Measurements from ENCODE around the gene MELTF. TPM values are rescaled to one million over a fixed set of nuclear protein-coding genes. Genes with fewer than 3 reads are reported as not detected.

Gene MELTF
- total and polyA plus RNA-seq, 2 of the 13 experiments (the other 11 are each of a cell fraction or from before 2014, with no cell fraction given), result 3.2 to 7.5 TPM

DNA sequence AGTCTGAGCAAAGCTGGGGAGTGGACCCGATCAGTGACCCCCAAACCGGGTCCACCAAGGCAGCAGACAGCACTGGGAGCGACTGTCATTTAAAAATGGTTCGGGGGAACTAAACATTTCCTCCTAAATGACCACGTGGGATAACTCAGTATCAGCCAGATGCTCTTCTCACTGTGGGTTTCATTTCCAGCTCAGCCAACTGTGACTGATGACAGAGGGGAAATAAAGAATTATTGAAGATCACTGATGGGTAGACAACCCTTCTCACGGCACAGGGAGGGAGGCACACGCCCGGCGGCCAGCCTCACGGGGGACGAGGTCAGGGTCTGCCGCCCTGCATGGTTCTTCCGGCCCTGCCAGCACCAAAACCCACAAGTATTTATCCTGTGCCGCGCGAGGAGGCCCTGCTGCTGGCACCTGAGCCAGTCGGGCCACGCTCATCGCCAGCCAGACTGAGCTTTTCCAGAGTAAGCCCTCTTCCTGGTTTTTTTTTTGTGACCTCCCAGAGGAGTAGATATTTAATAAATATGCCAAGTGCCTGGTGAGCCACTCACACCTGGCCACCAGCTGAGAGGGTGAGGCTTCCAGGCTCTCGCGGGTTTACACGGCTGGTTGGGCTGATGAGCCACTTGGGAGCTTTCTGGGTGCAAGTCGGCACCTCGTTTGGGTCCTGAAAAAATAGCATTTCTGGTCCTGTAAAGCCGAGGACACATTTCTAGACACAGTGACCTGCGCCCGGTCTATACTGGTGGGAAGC, 6.2 kb downstream of the MELTF start:
- TF ChIP-seq, protein P1, sequence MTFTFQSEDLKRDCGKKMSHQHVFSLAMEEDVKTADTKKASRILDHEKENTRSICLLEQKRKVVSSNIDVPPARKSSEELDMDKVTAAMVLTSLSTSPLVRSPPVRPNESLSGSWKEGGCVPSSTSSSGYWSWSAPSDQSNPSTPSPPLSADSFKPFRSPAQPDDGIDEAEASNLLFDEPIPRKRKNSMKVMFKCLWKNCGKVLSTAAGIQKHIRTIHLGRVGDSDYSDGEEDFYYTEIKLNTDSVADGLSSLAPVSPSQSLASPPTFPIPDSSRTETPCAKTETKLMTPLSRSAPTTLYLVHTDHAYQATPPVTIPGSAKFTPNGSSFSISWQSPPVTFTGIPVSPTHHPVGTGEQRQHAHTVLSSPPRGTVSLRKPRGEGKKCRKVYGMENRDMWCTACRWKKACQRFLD (CRISPR knock-in tag; IDR thresholded peaks at IDR 0.05; ENCODE audit: borderline replicate concordance), result no peak
- TF ChIP-seq KDM2A (CRISPR knock-in tag; IDR thresholded peaks at IDR 0.05; ENCODE audit: borderline replicate concordance, low read depth) (no peak), SRSF1 (optimal IDR thresholded peaks at IDR 0.05; ENCODE audit: low read depth, low read length) (no peak), ETV6 (CRISPR knock-in tag; conservative IDR thresholded peaks at IDR 0.05) (no peak), ZMYM4 (CRISPR knock-in tag; IDR thresholded peaks at IDR 0.05) (no peak), ASH2L (IDR thresholded peaks at IDR 0.05; ENCODE audit: insufficient read length, low read depth, low read length) (no peak), MXD3 (CRISPR knock-in tag; IDR thresholded peaks at IDR 0.05) (no peak), ZNF451 (CRISPR knock-in tag; IDR thresholded peaks at IDR 0.05) (no peak), ZNF816 (CRISPR knock-in tag; IDR thresholded peaks at IDR 0.05; ENCODE audit: borderline replicate concordance) (no peak), ELF1 (CRISPR knock-in tag; IDR thresholded peaks at IDR 0.05) (no peak), ZNF329 (CRISPR knock-in tag; IDR thresholded peaks at IDR 0.05; ENCODE audit: low read depth) (no peak), CREBL2 (CRISPR knock-in tag; IDR thresholded peaks at IDR 0.05; ENCODE audit: borderline replicate concordance) (no peak)
- H3K36me3 ChIP-seq (replicated peaks in 1 of 2; ENCODE audit: control insufficient read depth in 1 of 2, insufficient read depth in 2 of 2, low read length in 2 of 2), result no peaks in the 10 kb centered on the region; a peak in 1 of 5 replicates
- WGBS (ENCODE audit: low lambda C conversion rate), result 87% methylated on average over 16 of the region's 27 CpGs
- no peak overlapping the region for H3K27ac ChIP-seq (ENCODE audit: extremely low read length, insufficient read depth, low read length)
- H3K27me3 ChIP-seq (ENCODE audit: control insufficient read depth in 1 of 2, insufficient read depth in 2 of 2, low read length in 2 of 2), result no peaks in the 10 kb centered on the region
- ATAC-seq (no peak), DNase-seq (ENCODE audit: low spot score) (no peak), FAIRE-seq (no peak)
- H3K4me1 ChIP-seq (ENCODE audit: insufficient read depth, low read length), result peaks cover 34% of the 10 kb centered on the region
- no TSS peak for BruUV-seq (replicated peaks)
- intact Hi-C loops (cut with micrococcal nuclease; ENCODE audit: unreplicated experiment) (no loop called here), in situ Hi-C loops (cut with HindIII; ENCODE audit: extremely low pct_ligation_motif_present, low pct_unique_long_range_greater_than_20kb) (no loop called here)
- no peak overlapping the region for H3K9ac ChIP-seq (ENCODE audit: insufficient read depth, low read depth, low read length)
- CTCF ChIA-PET (ENCODE audit: low intra/inter-chr PET ratio, low total read pairs), result no interaction called here
- no peak overlapping the region for H3K4me3 ChIP-seq (replicated peaks in 1 of 3; ENCODE audit: insufficient read depth in 1 of 3, low read depth in 2 of 3, low read length in 3 of 3)
- H2AFZ ChIP-seq (ENCODE audit: low read length), result no peak overlapping the region
- H3K4me2 ChIP-seq (ENCODE audit: low read depth, low read length), result no peak overlapping the region
- POLR2A ChIA-PET, result no interaction called here
- H4K20me1 ChIP-seq (ENCODE audit: insufficient read depth, low read length), result no peaks in the 10 kb centered on the region
- no peaks in the 10 kb centered on the region for H3K79me2 ChIP-seq (ENCODE audit: insufficient read depth, low read length)
- no peaks in the 10 kb centered on the region for H3K9me3 ChIP-seq (ENCODE audit: low read length)

Data from HepG2 (cell line).